K562 (cell line): ENCODE data around the gene SAT2. TPM values are rescaled to one million over a fixed set of nuclear protein-coding genes. Genes with fewer than 3 reads are reported as not detected.

ENCODE experiments used
- ATAC-seq: fragments of 200-7000 bp; cut with Tn5 transposase; 3 replicates; pipeline ENCODE4 v1.9.1; 2020; ENCODE audit warnings: moderate library complexity
- BruUV-seq: library from RNA; stranded (reverse); fragments of 400-500 nt; replicated peaks from 2 replicates; lab custom pipeline; 2021; lab: Mats Ljungman, UMichigan
- CTCF ChIA-PET: fragments of 300-600 bp; formaldehyde crosslinking; extraction: SDS; loops from one replicate; lab custom pipeline; 2021; ENCODE audit warnings: low intra/inter-chr PET ratio; lab: Yijun Ruan, JAX
- POLR2A ChIA-PET: fragments of 300-600, 350-650 bp; sonication (Branson Sonifier 250); formaldehyde crosslinking; extraction: SDS; loops from one replicate; lab custom pipeline; 2021; ENCODE audit warnings: antibody characterized with exemption, inconsistent platforms; lab: Yijun Ruan, JAX
- DNase-seq, 4 experiments: peaks; one replicate each; pipeline versions ENCODE4 v3.0.0 to v3.0.0-alpha.2; 2011 to 2018; ENCODE audit warnings: low spot score in 3 of 4, mixed read lengths in 3 of 4; ENCODE audit errors: extremely low read depth in 1 of 4
- FAIRE-seq: peaks from 2 replicates; lab custom pipeline; 2011; peaks lifted over from hg19 to GRCh38; lab: Jason Lieb, UNC
- H2AFZ ChIP-seq: 2 replicates; pipeline ENCODE4 v1.6.0; 2011; ENCODE audit warnings: low read depth, low read length, control low read depth, inconsistent platforms
- H3K27ac ChIP-seq: fragments of 200-600 bp; 3 replicates; pipeline ENCODE4 v1.8.0; 2011; ENCODE audit warnings: low read depth, mild to moderate bottlenecking, control low read depth, inconsistent platforms, low read length, moderate library complexity, mixed read lengths; ENCODE audit errors: extremely low read depth
- H3K27me3 ChIP-seq, 2 experiments: fragments of 300-600 bp in 1 of 2; 2 replicates in 1 of 2; 3 replicates in 1 of 2; pipeline versions ENCODE4 v1.6.0 to v1.8.0; 2011; ENCODE audit warnings: inconsistent platforms in 2 of 2, low read length in 2 of 2, mild to moderate bottlenecking in 1 of 2, mixed read lengths in 1 of 2, moderate library complexity in 1 of 2; ENCODE audit not compliant: control insufficient read depth in 2 of 2, insufficient read depth in 2 of 2
- H3K36me3 ChIP-seq: fragments of 300-600 bp; 3 replicates; pipeline ENCODE4 v1.8.0; 2011; ENCODE audit warnings: mild to moderate bottlenecking, low read length, inconsistent platforms; ENCODE audit not compliant: control insufficient read depth, insufficient read depth
- H3K4me1 ChIP-seq, 2 experiments: fragments of 200-600 bp in 1 of 2; replicated peaks in 1 of 2; 2 replicates in 1 of 2; 3 replicates in 1 of 2; pipeline versions ENCODE4 v1.5.1 to v1.8.0; 2011; ENCODE audit warnings: inconsistent platforms in 2 of 2, low read length in 2 of 2, mild to moderate bottlenecking in 1 of 2, mixed read lengths in 1 of 2, moderate library complexity in 1 of 2; ENCODE audit not compliant: control insufficient read depth in 2 of 2, insufficient read depth in 2 of 2
- H3K4me2 ChIP-seq: 2 replicates; pipeline ENCODE4 v1.6.1; 2011; ENCODE audit warnings: low read length, control low read depth, inconsistent platforms, mixed read lengths; ENCODE audit not compliant: insufficient read depth
- H3K4me3 ChIP-seq: fragments of 200-600 bp; sonication (generic), shearing (Covaris generic); 2 replicates; pipeline ENCODE4 v1.5.1; 2016; ENCODE audit warnings: control low read depth, inconsistent platforms
- H3K79me2 ChIP-seq: fragments of 200-600 bp; 3 replicates; pipeline ENCODE4 v1.8.0; 2011; ENCODE audit warnings: low read length, inconsistent platforms; ENCODE audit not compliant: control insufficient read depth, insufficient read depth
- H3K9ac ChIP-seq, 2 experiments: 2 replicates each; pipeline versions ENCODE4 v1.6.0 to v1.6.1; 2011; ENCODE audit warnings: low read depth in 2 of 2, low read length in 2 of 2, control low read depth in 1 of 2, inconsistent platforms in 1 of 2, mild to moderate bottlenecking in 1 of 2, mixed read lengths in 1 of 2; ENCODE audit not compliant: insufficient read depth in 1 of 2
- H3K9me1 ChIP-seq: one replicate; pipeline ENCODE4 v1.6.0; 2011; ENCODE audit warnings: inconsistent platforms, mild to moderate bottlenecking, low read length, moderate library complexity; ENCODE audit not compliant: control insufficient read depth, insufficient read depth
- H3K9me3 ChIP-seq: replicated peaks from 2 replicates; pipeline ENCODE4 v1.5.1; 2011; ENCODE audit warnings: low read depth, low read length, inconsistent platforms; ENCODE audit not compliant: control insufficient read depth, insufficient read depth
- H4K20me1 ChIP-seq: replicated peaks from 2 replicates; pipeline ENCODE4 v1.6.1; 2011; ENCODE audit warnings: low read length, inconsistent platforms, mixed read lengths; ENCODE audit not compliant: control insufficient read depth, insufficient read depth
- EZH2 ChIP-seq: IDR thresholded peaks from 2 replicates; pipeline ENCODE4 v1.6.1; 2012; ENCODE audit warnings: low read depth, mild to moderate bottlenecking, inconsistent platforms, low read length, borderline replicate concordance
- NFE2 ChIP-seq: IDR thresholded peaks from 2 replicates; pipeline ENCODE4 v1.6.1; 2014; ENCODE audit warnings: antibody characterized with exemption, low read depth
- NR4A1 ChIP-seq, 2 experiments: fragments of 250-450 bp in 1 of 2; fragments of 450-650 bp in 1 of 2; sonication (Bioruptor Pico) in 1 of 2; IDR thresholded peaks; 2 replicates each; pipeline versions ENCODE4 v1.4.0 to v1.6.1; 2016 to 2020; ENCODE audit warnings: mild to moderate bottlenecking in 2 of 2, missing compliant biosample characterization in 1 of 2, missing genetic modification characterization in 1 of 2, moderate library complexity in 1 of 2
- POLR2A ChIP-seq: fragments of 450-650 bp; conservative IDR thresholded peaks from 2 replicates; pipeline ENCODE4 v1.6.1; 2016
- POLR2G ChIP-seq: fragments of 200-400 bp; formaldehyde crosslinking; IDR thresholded peaks from 2 replicates; pipeline ENCODE4 v1.6.1; 2017; ENCODE audit warnings: low read depth, mild to moderate bottlenecking, antibody characterized with exemption, low read length, moderate library complexity
- RBFOX2 ChIP-seq: fragments of 200-400 bp; formaldehyde crosslinking; IDR thresholded peaks from 2 replicates; pipeline ENCODE4 v1.6.1; 2017; ENCODE audit warnings: low read depth, mild to moderate bottlenecking, low read length, moderate library complexity
- SMARCE1 ChIP-seq: fragments of 450-650 bp; IDR thresholded peaks from 2 replicates; pipeline ENCODE4 v1.7.1; 2016; ENCODE audit warnings: mild to moderate bottlenecking
- SUPT5H ChIP-seq: fragments of 450-650 bp; IDR thresholded peaks from 2 replicates; pipeline ENCODE4 v1.6.1; 2016
- ZNF121 ChIP-seq: sonication (generic); formaldehyde crosslinking; conservative IDR thresholded peaks from 2 replicates; pipeline ENCODE4 v1.8.0; 2022; ENCODE audit warnings: missing genetic modification reagents
- WGBS: fragments of 100-300 bp; shearing (Covaris generic); methylation state at CpG from one replicate; pipeline ENCODE4 v1.1.6; 2016; ENCODE audit warnings: low coverage, mixed read lengths; ENCODE audit not compliant: insufficient coverage; ENCODE audit errors: missing lambda C conversion rate; 5-methylcytosine and 5-hydroxymethylcytosine counted together
- in situ Hi-C: fragments of 300-500 bp; cut with MboI; formaldehyde crosslinking; loops from 4 replicates; pipeline ENCODE4 v1.15.0; 2018; ENCODE audit warnings: inconsistent platforms, mixed read lengths
- intact Hi-C: fragments of 100-400 bp; cut with micrococcal nuclease; formaldehyde crosslinking; loops from 2 replicates; pipeline ENCODE4 v1.14.2; 2022
- polyA plus RNA-seq, 8 experiments: library from polyadenylated mRNA; depleted of rRNA in 4 of 8; stranded (reverse) in 5 of 8; unstranded in 3 of 8; fragments of >200 nt; fragmentation: Nextera tagmentation in 2 of 8; fragmentation: Illumina TruSeq in 1 of 8; extraction: Ambion mirVana in 2 of 8; extraction: Trizol in 1 of 8; gene quantifications; 2 replicates each; pipeline versions ENCODE4 v1.2.1 to v1.2.3, GENCODE V29; 2011 to 2014; ENCODE audit warnings: inconsistent platforms in 1 of 8, missing spikeins in 1 of 8
- total RNA-seq, 7 experiments: library from RNA; depleted of rRNA in 6 of 7; stranded (reverse); fragments of >200 nt in 6 of 7; fragmentation: Illumina TruSeq in 2 of 7; extraction: Trizol in 2 of 7; gene quantifications; 2 replicates each; pipeline versions ENCODE4 v1.2.1 to v1.2.3, GENCODE V29; 2011 to 2021; ENCODE audit warnings: low replicate concordance in 1 of 7
- TF ChIP-seq, protein P1 (sequence below): sonication (generic); formaldehyde crosslinking; IDR thresholded peaks from 2 replicates; pipeline ENCODE4 v1.8.1; 2023; ENCODE audit warnings: mild to moderate bottlenecking, missing genetic modification reagents
- TF ChIP-seq, protein P2 (sequence below): fragments of 450-650 bp; IDR thresholded peaks from 2 replicates; pipeline ENCODE4 v1.6.1; 2016; ENCODE audit warnings: antibody characterized with exemption

The SAT2 gene
- total and polyA plus RNA-seq, 9 of the 15 experiments (the other 6 are each of a cell fraction or from before 2014, with no cell fraction given), result 2.0 to 8.0 (median 5.3) TPM

DNA sequence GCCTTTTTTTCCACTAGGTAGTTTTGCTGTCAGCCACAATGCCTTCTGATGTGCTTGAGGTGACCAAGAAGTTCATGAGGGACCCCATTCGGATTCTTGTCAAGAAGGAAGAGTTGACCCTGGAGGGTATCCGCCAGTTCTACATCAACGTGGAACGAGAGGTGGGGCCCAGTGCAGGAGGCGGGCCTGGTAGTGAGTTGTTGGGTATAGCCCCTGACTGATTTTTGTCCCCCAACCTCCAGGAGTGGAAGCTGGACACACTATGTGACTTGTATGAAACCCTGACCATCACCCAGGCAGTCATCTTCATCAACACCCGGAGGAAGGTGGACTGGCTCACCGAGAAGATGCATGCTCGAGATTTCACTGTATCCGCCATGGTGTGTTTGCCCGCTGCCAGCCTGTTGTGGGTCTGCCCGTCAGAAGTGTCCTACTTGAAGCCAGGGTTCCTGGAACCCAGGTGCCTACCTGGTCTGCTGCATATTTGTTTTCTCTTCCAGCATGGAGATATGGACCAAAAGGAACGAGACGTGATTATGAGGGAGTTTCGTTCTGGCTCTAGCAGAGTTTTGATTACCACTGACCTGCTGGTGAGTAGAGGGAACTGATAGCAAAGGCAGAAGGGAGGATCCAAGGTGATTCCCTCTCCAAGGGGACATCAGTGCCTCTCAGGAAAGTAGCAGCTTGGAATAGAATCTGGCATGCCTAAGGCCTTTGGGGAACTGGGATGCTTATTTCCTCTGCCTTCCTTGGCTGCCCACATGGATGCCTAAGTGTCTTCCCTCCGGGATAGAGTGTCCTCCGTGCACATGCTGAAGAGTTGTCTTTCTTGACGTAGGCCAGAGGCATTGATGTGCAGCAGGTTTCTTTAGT is 50.1 kb downstream of the SAT2 start:
- no peaks in the 10 kb centered on the region for H3K9me3 ChIP-seq
- no peak overlapping the region for H3K9ac ChIP-seq
- in situ Hi-C loops, result no loop called here
- TF ChIP-seq NR4A1 (CRISPR knock-in tag; IDR thresholded peaks at IDR 0.05) (no peak), NR4A1 (tag; IDR thresholded peaks at IDR 0.05) (no peak), SMARCE1 (no peak), EZH2 (no peak), POLR2G (no peak; the same call in 1 of the 2 replicates), SUPT5H (peak; percentile 36; the same call in 1 of the 2 replicates), ZNF121 (CRISPR knock-in tag) (no peak), POLR2A (peak; percentile 19; the same call in 1 of the 2 replicates), NFE2 (no peak), RBFOX2 (peak; percentile 42)
- TF ChIP-seq, protein P1, sequence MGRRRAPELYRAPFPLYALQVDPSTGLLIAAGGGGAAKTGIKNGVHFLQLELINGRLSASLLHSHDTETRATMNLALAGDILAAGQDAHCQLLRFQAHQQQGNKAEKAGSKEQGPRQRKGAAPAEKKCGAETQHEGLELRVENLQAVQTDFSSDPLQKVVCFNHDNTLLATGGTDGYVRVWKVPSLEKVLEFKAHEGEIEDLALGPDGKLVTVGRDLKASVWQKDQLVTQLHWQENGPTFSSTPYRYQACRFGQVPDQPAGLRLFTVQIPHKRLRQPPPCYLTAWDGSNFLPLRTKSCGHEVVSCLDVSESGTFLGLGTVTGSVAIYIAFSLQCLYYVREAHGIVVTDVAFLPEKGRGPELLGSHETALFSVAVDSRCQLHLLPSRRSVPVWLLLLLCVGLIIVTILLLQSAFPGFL (CRISPR knock-in tag), result no peak
- TF ChIP-seq, protein P2, sequence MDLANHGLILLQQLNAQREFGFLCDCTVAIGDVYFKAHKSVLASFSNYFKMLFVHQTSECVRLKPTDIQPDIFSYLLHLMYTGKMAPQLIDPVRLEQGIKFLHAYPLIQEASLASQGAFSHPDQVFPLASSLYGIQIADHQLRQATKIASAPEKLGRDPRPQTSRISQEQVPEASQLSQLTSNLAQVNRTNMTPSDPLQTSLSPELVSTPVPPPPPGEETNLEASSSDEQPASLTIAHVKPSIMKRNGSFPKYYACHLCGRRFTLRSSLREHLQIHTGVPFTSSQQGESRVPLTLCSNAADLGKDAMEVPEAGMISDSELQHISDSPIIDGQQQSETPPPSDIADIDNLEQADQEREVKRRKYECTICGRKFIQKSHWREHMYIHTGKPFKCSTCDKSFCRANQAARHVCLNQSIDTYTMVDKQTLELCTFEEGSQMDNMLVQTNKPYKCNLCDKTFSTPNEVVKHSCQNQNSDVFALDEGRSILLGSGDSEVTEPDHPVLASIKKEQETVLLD, result no peak
- TF ChIP-seq, all 486 proteins: peak for 3
- POLR2A ChIA-PET, result interaction anchor here (0.6 to 1.0 kb wide), 2 partner anchors 64 to 109 kb away, joined by 3 to 4 read pairs; no protein-coding TSS in a partner anchor
- intact Hi-C loops, result no loop called here
- Histone ChIP-seq H3K27ac (no peak overlapping the region), H3K9me1 (peaks cover 9% of the 10 kb centered on the region), H3K27me3 (no peaks in the 10 kb centered on the region), H4K20me1 (peaks cover 43% of the 10 kb centered on the region), H3K4me2 (no peak overlapping the region), H2AFZ (no peak overlapping the region), H3K4me1 (peaks cover 44 to 49% of the 10 kb centered on the region in 2 experiments), H3K79me2 (peaks cover 84% of the 10 kb centered on the region), H3K4me3 (no peak overlapping the region), H3K36me3 (peaks cover 64% of the 10 kb centered on the region)
- ATAC-seq (no peak), FAIRE-seq (no peak), DNase-seq (no peak)
- BruUV-seq, result no TSS peak
- WGBS, result 65% methylated on average over 10 of the region's 17 CpGs
- CTCF ChIA-PET, result no interaction called here
